ENCODE measurements around the gene HECTD4.

Gene HECTD4

DNA sequence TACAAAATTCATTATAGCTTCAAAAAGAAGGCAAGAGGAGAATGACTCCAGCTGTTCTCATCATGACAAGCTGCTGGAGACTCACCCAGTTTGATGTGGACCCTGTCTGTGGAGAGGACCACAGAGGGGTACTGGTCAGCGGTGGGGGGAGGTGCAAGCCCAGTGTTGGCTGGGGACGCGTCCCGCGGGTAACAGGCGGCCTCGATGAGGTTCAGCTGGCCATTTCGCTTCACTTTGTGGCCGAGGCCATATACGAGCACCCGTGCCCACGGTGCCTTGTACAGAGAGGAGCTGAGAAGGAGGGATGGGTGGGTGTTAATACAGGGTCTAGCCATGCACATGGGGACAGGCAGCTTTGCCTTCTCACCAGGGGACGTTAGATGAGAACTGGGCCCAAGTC is 189.8 kb downstream of the HECTD4 start:
- no peak for DNase-seq (ENCODE audit: extremely low spot score)
- ChIA-PET CTCF (interaction anchor here (1.6 to 3.1 kb wide), 4 partner anchors 11 to 195 kb away, joined by 3 to 10 read pairs (median 6); no protein-coding TSS in a partner anchor), POLR2A (no interaction called here)
- TF ChIP-seq, protein P1, sequence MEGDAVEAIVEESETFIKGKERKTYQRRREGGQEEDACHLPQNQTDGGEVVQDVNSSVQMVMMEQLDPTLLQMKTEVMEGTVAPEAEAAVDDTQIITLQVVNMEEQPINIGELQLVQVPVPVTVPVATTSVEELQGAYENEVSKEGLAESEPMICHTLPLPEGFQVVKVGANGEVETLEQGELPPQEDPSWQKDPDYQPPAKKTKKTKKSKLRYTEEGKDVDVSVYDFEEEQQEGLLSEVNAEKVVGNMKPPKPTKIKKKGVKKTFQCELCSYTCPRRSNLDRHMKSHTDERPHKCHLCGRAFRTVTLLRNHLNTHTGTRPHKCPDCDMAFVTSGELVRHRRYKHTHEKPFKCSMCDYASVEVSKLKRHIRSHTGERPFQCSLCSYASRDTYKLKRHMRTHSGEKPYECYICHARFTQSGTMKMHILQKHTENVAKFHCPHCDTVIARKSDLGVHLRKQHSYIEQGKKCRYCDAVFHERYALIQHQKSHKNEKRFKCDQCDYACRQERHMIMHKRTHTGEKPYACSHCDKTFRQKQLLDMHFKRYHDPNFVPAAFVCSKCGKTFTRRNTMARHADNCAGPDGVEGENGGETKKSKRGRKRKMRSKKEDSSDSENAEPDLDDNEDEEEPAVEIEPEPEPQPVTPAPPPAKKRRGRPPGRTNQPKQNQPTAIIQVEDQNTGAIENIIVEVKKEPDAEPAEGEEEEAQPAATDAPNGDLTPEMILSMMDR (IDR thresholded peaks at IDR 0.05; ENCODE audit: control extremely low read depth, extremely low read depth, low read depth, missing control alignments) = no peak

DNA sequence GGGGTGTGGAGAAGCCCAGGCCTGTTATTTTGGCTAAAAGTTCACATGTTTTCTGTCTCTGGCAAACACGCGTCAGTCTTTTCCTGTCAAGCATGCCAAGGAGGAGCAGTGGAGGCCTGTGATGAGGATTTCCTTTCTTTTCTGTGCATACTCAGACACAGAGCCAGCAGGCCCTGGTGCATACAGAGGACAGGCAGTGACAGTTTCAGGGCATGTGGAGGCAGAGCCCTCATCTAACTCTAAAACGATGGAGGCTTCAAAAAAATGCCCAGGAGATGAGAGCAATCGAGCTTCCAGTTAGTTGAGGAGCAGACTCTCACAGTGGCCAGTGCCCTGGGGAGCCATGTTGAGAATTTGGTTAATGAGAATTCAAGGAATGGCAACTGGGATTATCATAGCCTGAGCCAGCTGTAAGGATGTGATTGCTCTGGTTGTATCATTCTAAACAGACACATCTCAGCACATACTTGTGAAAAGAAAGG is 190.3 kb downstream of the HECTD4 start:
- no peak for DNase-seq (ENCODE audit: extremely low spot score)
- ChIA-PET POLR2A (interaction anchor here (0.6 kb wide), 1 partner anchor 37 kb away, joined by 3 read pairs; no protein-coding TSS in a partner anchor), CTCF (interaction anchor here (1.4 to 3.1 kb wide), 4 partner anchors 11 to 195 kb away, joined by 3 to 9 read pairs (median 4); no protein-coding TSS in a partner anchor)
- TF ChIP-seq, protein P1 (IDR thresholded peaks at IDR 0.05; ENCODE audit: control extremely low read depth, extremely low read depth, low read depth, missing control alignments) = no peak

DNA sequence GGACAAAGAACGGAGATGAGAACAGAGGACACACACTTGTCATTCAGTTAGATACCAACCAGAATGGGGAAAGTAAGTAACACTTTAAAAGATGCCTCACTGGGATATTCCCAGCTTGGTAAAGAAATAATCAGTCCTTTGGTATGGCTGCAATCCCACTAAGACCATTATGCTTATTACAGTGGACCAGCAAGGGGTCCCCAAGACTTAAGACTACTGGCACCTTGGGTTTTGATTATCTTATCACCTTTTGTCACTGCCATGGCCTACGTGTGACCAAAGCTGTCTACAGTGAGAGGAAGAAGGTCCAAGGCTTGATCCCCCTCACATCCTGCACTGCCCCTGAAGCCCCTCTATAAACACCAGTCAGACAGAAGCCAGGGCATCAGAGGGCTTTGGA is 191.0 kb downstream of the HECTD4 start:
- DNase-seq (ENCODE audit: extremely low spot score) = no peak
- ChIA-PET CTCF (interaction anchor here (1.4 to 1.6 kb wide), 3 partner anchors 88 to 196 kb away, joined by 3 to 4 read pairs (median 3); no protein-coding TSS in a partner anchor), POLR2A (no interaction called here)
- TF ChIP-seq, protein P1 (IDR thresholded peaks at IDR 0.05; ENCODE audit: control extremely low read depth, extremely low read depth, low read depth, missing control alignments) = no peak

DNA sequence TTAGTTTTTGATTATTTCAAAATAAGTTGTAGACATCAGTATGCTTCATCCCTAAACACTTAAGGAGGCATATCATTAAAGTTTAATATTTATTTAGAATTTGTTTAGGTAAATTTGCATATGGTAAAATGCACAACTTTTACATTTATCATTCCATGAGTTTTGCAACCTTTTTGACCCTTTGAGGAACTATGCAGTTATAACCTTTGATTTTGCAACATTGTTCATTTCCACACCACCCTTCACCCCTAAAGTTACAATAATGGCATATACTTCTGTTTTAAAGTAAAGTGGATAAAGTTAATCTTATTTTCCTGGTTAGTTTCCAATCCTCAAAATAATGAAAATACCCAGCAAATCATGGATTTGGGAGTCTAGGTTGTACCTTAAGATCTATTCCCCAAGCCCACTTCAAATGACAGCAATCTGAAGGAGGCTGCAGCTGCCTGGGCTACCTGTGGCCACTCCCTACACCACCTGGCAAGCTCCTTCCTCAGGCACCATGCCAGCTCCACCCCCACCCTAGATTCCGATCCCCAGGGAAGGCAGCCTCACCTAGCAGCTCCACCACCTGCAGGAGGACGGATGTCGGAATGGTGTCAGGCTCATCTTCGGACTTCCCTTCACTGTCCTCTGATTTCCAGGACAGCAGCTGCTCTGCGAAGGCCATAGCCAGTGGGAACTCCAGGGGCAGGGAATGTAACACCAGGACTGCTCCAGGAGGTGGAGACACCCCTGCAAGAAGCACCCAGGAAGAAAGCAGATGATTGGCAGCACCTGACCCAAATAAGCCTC is 191.8 kb downstream of the HECTD4 start:
- ChIA-PET CTCF (interaction anchor here (1.4 to 3.7 kb wide), 3 partner anchors 8 to 197 kb away, joined by 3 to 13 read pairs (median 3); no protein-coding TSS in a partner anchor), POLR2A (no interaction called here)
- DNase-seq (ENCODE audit: extremely low spot score) = no peak
- TF ChIP-seq, protein P1 (IDR thresholded peaks at IDR 0.05; ENCODE audit: control extremely low read depth, extremely low read depth, low read depth, missing control alignments) = no peak

DNA sequence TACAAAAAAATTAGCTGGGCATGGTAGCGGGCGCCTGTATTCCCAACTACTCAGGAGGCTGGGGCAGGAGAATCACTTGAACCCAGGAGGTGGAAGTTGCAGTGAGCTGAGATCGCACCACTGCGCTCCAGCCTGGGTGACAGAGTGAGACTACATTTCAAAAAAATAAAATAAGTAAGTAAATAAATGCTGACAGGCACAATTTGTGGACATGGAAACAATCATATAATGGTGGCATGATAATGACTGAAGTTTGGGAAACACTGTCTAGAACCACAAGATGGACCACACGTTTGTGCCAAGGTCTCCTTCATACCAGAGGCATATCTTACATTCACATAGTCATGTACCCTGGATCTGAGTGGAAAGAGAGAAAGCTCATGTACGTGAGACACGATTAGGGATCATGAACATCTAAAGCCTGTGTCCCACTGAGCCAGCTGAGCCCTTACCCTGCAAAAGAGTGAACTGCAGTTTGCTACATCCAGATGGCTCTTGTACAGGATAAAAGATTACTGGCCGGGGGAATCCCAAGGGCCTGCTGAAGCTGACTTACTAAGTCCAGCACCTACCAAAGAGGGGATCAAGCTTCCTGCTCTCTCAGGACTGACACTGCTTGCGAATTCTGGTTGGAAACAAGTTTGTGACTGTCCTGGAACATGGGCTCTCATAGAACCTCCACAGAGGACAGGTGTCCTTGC is 194.0 kb downstream of the HECTD4 start:
- ChIA-PET CTCF (interaction anchor here (3.7 kb wide), 1 partner anchor 10 kb away, joined by 13 read pairs; no protein-coding TSS in a partner anchor), POLR2A (no interaction called here)
- TF ChIP-seq, protein P1 (IDR thresholded peaks at IDR 0.05; ENCODE audit: control extremely low read depth, extremely low read depth, low read depth, missing control alignments) = no peak
- no peak for DNase-seq (ENCODE audit: extremely low spot score)
